Measurements from ENCODE around the gene SUMO2.
A peak's percentile ranks its signal among the peaks of the same experiment; 100 is the strongest.

SUMO2 gene

GRCh38 chr17:75205037-75205792 is 22.5 kb upstream of the SUMO2 start, which contains the start of gene NUP85:
Gene NUP85, plus strand, starts transcription at chr17:75205679. Its CDS starts 83 bp downstream, at chr17:75205762.
- peak; percentile 96 for DNase-seq
- peak; percentile 88 for ATAC-seq
- no peaks in the 10 kb centered on the region for H3K27me3 Mint-ChIP-seq
- H3K4me3 Mint-ChIP-seq, result peak within 1 kb of the TSS; percentile 96
- peaks cover 29% of the 10 kb centered on the region for H3K4me1 Mint-ChIP-seq
- H3K27ac Mint-ChIP-seq, result peak within 1 kb of the TSS; percentile 95
- H3K36me3 Mint-ChIP-seq (ENCODE audit: low read depth), result peaks cover 21% of the 10 kb centered on the region
- no peaks in the 10 kb centered on the region for H3K9me3 Mint-ChIP-seq

DNA sequence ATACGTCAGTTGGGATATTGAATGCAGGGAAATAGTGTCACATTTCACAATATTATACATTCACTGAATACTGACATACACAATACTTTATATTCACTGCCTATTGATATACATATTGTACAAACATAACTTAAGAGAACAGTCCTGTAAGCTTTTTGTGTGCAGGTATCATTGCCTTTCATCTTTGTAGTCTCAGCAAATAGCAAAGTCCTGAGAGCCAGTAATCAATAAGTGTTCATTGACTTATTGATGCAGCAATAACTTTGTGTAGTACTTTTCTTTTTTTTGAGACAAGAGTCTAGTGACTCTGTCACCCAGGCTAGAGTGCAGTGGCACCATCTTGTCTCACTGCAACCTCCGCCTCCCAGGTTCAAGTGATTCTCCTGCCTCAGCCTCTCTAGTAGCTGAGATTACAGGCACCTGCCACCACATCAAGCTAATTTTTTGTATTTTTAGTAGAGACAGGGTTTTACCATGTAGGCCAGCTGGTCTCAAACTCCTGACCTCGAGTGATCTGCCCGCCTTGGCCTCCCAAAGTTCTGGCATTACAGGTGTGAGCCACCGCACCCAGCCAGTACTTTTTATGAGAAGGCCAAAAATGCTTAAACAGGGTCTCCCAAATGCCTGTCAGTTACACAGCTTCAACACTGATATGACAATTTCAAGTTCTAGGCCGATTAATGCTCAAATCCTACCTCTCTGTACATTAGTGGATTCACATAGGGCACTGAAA is 17.3 kb upstream of the SUMO2 start:
- H3K4me3 Mint-ChIP-seq, result no peak overlapping the region
- H3K36me3 Mint-ChIP-seq (ENCODE audit: low read depth), result no peaks in the 10 kb centered on the region
- ATAC-seq (no peak), DNase-seq (no peak)
- no peaks in the 10 kb centered on the region for H3K9me3 Mint-ChIP-seq
- H3K27me3 Mint-ChIP-seq, result no peaks in the 10 kb centered on the region
- H3K27ac Mint-ChIP-seq, result no peak overlapping the region
- peaks cover 8% of the 10 kb centered on the region for H3K4me1 Mint-ChIP-seq

GRCh38 chr17:75194879-75195278 is 12.1 kb upstream of the SUMO2 start:
- DNase-seq (no peak), ATAC-seq (no peak)
- H3K9me3 Mint-ChIP-seq, result no peaks in the 10 kb centered on the region
- H3K36me3 Mint-ChIP-seq (ENCODE audit: low read depth), result no peaks in the 10 kb centered on the region
- no peaks in the 10 kb centered on the region for H3K4me1 Mint-ChIP-seq
- no peak overlapping the region for H3K4me3 Mint-ChIP-seq
- H3K27me3 Mint-ChIP-seq, result no peaks in the 10 kb centered on the region
- no peak overlapping the region for H3K27ac Mint-ChIP-seq

- DNase-seq (no peak), ATAC-seq (no peak)
- Mint-ChIP-seq H3K4me1 (peaks cover 7% of the 10 kb centered on the region), H3K36me3 (ENCODE audit: low read depth) (no peaks in the 10 kb centered on the region), H3K27me3 (no peaks in the 10 kb centered on the region), H3K27ac (no peak overlapping the region), H3K9me3 (no peaks in the 10 kb centered on the region), H3K4me3 (no peak overlapping the region)
Measured at GRCh38 chr17:75191584-75191983, 8.8 kb upstream of the SUMO2 start.

DNA sequence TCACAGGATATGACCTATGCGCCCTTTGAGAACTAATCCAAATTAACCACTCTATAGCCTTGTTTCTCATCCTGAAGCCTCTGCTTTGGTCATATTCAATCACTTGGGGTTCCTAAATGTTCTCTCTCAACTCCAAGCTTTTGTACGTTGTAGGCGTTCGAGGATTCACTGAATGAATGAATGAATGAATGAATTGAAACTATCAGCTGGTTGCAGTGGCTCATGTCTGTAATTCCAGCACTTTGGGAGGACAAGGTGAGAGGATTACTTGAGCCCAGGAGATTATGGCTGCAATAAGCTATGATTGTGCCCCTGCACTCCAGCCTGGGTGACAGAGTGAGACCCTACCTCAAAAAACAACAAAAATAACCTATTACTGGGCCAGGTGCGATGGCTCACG is 5.9 kb upstream of the SUMO2 start:
- H3K4me3 Mint-ChIP-seq, result no peak overlapping the region

GRCh38 chr17:75183999-75184884 is 1.5 kb upstream of the SUMO2 start:
- peak overlapping the region; percentile 93 for H3K27ac Mint-ChIP-seq
- peaks cover 40% of the 10 kb centered on the region for H3K4me1 Mint-ChIP-seq
- ATAC-seq (no peak), DNase-seq (no peak)
- peak overlapping the region; percentile 89 for H3K4me3 Mint-ChIP-seq
- H3K36me3 Mint-ChIP-seq (ENCODE audit: low read depth), result peaks cover 21% of the 10 kb centered on the region
- H3K9me3 Mint-ChIP-seq, result no peaks in the 10 kb centered on the region
- H3K27me3 Mint-ChIP-seq, result no peaks in the 10 kb centered on the region

More for the DNA sequence above, 5.9 kb upstream of the SUMO2 start:
- no peaks in the 10 kb centered on the region for H3K9me3 Mint-ChIP-seq
- H3K4me1 Mint-ChIP-seq, result peaks cover 17% of the 10 kb centered on the region
- no peak for DNase-seq
- no peaks in the 10 kb centered on the region for H3K27me3 Mint-ChIP-seq
- no peaks in the 10 kb centered on the region for H3K36me3 Mint-ChIP-seq (ENCODE audit: low read depth)
- no peak for ATAC-seq
- no peak overlapping the region for H3K27ac Mint-ChIP-seq

- Mint-ChIP-seq H3K4me1 (peaks cover 46% of the 10 kb centered on the region), H3K36me3 (ENCODE audit: low read depth) (peaks cover 31% of the 10 kb centered on the region), H3K27ac (peak overlapping the region; percentile 66), H3K9me3 (no peaks in the 10 kb centered on the region), H3K27me3 (no peaks in the 10 kb centered on the region), H3K4me3 (peak overlapping the region; percentile 89)
- no peak for ATAC-seq
- DNase-seq, result no peak
Measured at GRCh38 chr17:75182319-75182568, 515 bp downstream of the SUMO2 start.

GRCh38 chr17:75181608-75182318 is 996 bp downstream of the SUMO2 start:
- H3K4me1 Mint-ChIP-seq, result peaks cover 47% of the 10 kb centered on the region
- peak overlapping the region; percentile 66 for H3K27ac Mint-ChIP-seq
- H3K4me3 Mint-ChIP-seq, result peak overlapping the region; percentile 89
- DNase-seq (peak; percentile 55), ATAC-seq (peak; percentile 10)
- H3K36me3 Mint-ChIP-seq (ENCODE audit: low read depth), result peaks cover 32% of the 10 kb centered on the region
- no peaks in the 10 kb centered on the region for H3K27me3 Mint-ChIP-seq
- H3K9me3 Mint-ChIP-seq, result no peaks in the 10 kb centered on the region

GRCh38 chr17:75181110-75181509 is 1.6 kb downstream of the SUMO2 start:
- ATAC-seq (no peak), DNase-seq (no peak)
- Mint-ChIP-seq H3K4me1 (peaks cover 50% of the 10 kb centered on the region), H3K9me3 (no peaks in the 10 kb centered on the region), H3K27ac (peak overlapping the region; percentile 66), H3K4me3 (peak overlapping the region; percentile 89), H3K27me3 (no peaks in the 10 kb centered on the region), H3K36me3 (ENCODE audit: low read depth) (peaks cover 38% of the 10 kb centered on the region)

GRCh38 chr17:75178453-75178852 is 4.3 kb downstream of the SUMO2 start:
- peaks cover 62% of the 10 kb centered on the region for H3K36me3 Mint-ChIP-seq (ENCODE audit: low read depth)

DNA sequence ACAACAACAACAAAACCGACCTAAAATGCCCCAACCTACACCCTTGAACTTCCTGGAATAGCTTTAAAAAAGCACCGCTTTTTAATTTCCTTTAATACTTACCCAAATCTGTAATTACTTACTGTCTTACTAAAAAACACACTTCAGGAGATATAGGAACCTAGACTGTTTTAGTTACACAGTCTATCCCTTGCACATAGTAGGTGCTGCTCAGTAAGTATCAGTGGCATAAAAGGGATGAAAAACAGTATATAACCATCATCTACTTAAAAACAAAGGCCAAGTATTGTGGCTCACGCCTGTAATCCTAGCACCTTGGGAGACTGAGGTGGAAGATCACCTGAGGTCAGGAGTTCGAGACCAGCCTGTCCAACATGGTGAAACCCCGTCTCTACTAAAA is 6.1 kb downstream of the SUMO2 start:
- peaks cover 72% of the 10 kb centered on the region for H3K36me3 Mint-ChIP-seq (ENCODE audit: low read depth)
- no peak overlapping the region for H3K4me3 Mint-ChIP-seq
- DNase-seq, result no peak
- H3K4me1 Mint-ChIP-seq, result peaks cover 52% of the 10 kb centered on the region
- no peak for ATAC-seq
- H3K9me3 Mint-ChIP-seq, result no peaks in the 10 kb centered on the region
- no peaks in the 10 kb centered on the region for H3K27me3 Mint-ChIP-seq
- peak overlapping the region; percentile 62 for H3K27ac Mint-ChIP-seq

More at GRCh38 chr17:75178453-75178852, 4.3 kb downstream of the SUMO2 start:
- no peak overlapping the region for H3K27ac Mint-ChIP-seq
- no peaks in the 10 kb centered on the region for H3K9me3 Mint-ChIP-seq
- DNase-seq (no peak), ATAC-seq (no peak)
- H3K4me1 Mint-ChIP-seq, result peaks cover 47% of the 10 kb centered on the region
- H3K4me3 Mint-ChIP-seq, result no peak overlapping the region
- no peaks in the 10 kb centered on the region for H3K27me3 Mint-ChIP-seq

DNA sequence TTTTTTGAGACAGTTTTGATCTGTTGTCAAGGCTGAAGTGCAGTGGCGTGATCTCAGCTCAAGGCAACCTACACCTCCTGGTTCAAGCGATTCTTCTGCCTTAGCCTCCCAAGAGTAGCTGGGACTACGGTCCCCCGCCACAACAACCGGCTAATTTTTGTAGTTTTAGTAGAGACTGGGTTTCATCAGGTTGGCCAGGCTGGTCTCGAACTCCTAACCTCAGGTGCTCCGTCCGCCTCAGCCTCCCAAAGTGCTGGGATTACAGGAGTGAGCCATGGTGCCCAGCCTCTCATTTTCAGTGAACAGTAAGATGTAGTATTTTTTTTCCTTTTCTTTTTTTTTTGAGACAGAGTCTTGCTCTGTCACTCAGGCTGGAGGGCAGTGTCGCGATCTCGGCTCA is 7.8 kb downstream of the SUMO2 start:
- H3K36me3 Mint-ChIP-seq (ENCODE audit: low read depth), result peaks cover 63% of the 10 kb centered on the region
- H3K27ac Mint-ChIP-seq, result peak overlapping the region; percentile 39
- ATAC-seq, result no peak

GRCh38 chr17:75173526-75173925 is 9.2 kb downstream of the SUMO2 start:
- Mint-ChIP-seq H3K27ac (peak overlapping the region; percentile 52), H3K4me3 (no peak overlapping the region), H3K36me3 (ENCODE audit: low read depth) (peaks cover 52% of the 10 kb centered on the region), H3K4me1 (peaks cover 27% of the 10 kb centered on the region), H3K27me3 (no peaks in the 10 kb centered on the region), H3K9me3 (no peaks in the 10 kb centered on the region)
- no peak for DNase-seq
- no peak for ATAC-seq

More for the DNA sequence above, 7.8 kb downstream of the SUMO2 start:
- H3K27me3 Mint-ChIP-seq, result no peaks in the 10 kb centered on the region
- no peak for DNase-seq
- peaks cover 41% of the 10 kb centered on the region for H3K4me1 Mint-ChIP-seq
- H3K4me3 Mint-ChIP-seq, result no peak overlapping the region
- H3K9me3 Mint-ChIP-seq, result no peaks in the 10 kb centered on the region

DNA sequence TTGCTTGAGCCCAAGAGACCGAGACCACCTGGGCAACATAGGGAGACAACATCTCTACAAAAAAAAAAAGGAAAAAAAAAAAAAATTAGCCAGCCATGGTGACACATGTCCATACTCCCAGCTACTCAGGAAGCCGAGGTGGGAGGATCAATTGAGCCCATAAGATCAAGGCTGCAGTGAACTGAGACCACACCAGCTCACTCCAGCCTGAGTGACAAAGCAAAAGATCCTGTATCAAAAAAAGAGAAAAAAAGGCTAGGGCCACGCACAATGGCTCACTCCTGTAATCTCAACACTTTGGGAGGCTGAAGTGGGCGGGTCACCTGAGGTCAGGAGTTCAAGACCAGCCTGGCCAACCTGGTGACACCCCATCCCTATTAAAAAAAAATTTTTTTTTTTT is 13.8 kb downstream of the SUMO2 start:
- peaks cover 17% of the 10 kb centered on the region for H3K4me1 Mint-ChIP-seq
- no peak overlapping the region for H3K4me3 Mint-ChIP-seq
- ATAC-seq (no peak), DNase-seq (no peak)
- H3K36me3 Mint-ChIP-seq (ENCODE audit: low read depth), result peaks cover 36% of the 10 kb centered on the region
- no peaks in the 10 kb centered on the region for H3K9me3 Mint-ChIP-seq
- no peaks in the 10 kb centered on the region for H3K27me3 Mint-ChIP-seq
- H3K27ac Mint-ChIP-seq, result no peak overlapping the region
